CD4-positive, alpha-beta T cell treated with Interleukin-10 for 1 hour (primary cell): ENCODE results near the gene PABPN1.
A peak's percentile ranks its signal among the peaks of the same experiment; 100 is the strongest.

Experiments used
- DNase-seq: peaks from one replicate; pipeline ENCODE4 v3.0.0-alpha.2; 2020

The PABPN1 gene

DNA sequence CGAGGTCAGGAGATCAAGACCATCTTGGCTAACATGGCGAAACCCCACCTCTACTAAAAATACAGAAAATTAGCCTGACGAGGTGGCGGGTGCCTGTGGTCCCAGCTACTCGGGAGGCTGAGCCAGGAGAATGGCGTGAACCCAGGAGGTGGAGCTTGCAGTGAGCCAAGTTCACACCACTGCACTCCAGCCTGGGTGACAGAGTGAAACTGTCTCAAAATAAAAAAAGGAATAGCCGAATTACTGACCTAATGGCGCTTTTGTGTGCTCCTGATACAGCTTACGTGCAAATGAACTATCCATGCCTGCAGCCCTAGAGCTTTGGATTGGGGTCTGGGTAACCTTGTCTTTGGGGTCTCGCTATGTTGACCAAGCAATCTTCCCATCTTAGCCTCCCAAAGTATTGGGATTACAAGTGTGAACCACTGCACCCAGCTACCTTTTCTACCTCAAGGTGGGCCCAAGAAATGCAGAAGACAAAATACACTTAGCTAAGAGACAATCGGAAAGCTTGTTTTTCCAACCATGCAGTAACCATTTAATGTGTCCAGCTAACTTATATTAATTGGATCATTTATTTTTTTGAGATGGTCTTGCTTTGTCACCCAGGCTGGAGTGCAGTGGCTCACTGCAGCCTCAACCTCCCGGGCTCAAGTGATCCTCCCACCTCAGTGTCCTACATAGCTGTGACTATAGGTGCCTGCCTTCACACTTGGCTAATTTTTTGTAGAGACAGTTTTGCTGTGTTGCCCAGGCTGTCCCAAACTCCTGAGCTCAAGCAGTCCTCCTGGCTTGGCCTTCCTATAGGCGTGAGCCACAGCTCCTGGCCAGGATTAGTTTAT is 5.5 kb downstream of the PABPN1 start:
- DNase-seq, result no peak

DNA sequence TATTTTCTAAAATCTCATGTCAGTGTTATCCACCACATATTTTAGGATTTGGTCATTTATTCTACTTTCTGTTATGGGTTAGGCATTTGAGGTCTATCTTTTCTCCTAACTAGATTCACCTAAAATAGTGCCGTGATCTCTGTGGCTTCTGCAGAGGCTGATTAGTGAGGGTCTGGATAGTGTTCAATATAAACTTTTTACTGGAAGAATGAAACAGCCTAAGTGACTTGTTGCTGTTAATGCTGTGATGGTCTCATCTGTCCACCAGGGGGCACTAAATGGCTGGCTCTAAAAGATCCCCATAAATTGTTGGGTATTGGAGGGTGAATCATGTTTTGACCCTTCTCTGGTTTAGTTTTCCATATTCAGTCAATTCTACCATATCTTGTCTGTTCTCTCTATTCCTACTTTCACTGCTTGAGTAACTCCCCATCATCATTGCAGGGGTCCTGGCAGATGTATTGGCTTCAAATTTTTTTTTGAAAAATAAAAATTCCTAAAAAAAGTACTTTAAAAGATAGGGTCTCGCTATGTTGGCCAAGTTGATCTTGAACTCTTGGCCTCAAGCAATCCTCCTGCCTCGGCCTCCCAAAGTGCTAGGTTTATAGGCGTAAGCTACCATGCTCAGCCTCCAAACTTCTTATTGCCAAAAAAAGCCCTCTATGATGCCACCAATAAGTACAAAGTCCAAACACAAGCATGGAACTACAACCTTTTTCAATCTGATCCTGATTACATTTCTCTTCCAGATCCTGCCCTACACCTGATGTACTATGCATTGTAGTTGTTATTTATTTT is 6.9 kb downstream of the PABPN1 start:
- DNase-seq, result peak; percentile 77

DNA sequence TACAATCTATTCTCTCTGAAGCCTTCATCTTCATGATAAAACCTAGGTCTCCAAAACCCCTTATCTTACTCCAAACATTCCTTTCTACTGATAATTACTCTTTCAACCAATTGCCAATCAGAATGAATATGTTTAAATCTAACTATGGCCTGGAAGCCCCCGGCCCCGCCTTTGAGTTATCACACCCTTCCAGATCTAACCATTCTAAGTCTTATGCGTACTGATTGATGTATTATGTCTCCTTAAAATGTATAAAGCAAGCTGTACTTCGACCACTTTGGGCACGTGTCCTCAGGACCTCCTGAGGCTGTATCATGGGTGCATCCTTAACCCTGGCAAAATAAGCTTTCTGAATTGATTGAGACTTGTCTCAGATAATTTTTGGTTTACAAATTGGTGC is 14.4 kb downstream of the PABPN1 start:
- DNase-seq, result no peak

DNA sequence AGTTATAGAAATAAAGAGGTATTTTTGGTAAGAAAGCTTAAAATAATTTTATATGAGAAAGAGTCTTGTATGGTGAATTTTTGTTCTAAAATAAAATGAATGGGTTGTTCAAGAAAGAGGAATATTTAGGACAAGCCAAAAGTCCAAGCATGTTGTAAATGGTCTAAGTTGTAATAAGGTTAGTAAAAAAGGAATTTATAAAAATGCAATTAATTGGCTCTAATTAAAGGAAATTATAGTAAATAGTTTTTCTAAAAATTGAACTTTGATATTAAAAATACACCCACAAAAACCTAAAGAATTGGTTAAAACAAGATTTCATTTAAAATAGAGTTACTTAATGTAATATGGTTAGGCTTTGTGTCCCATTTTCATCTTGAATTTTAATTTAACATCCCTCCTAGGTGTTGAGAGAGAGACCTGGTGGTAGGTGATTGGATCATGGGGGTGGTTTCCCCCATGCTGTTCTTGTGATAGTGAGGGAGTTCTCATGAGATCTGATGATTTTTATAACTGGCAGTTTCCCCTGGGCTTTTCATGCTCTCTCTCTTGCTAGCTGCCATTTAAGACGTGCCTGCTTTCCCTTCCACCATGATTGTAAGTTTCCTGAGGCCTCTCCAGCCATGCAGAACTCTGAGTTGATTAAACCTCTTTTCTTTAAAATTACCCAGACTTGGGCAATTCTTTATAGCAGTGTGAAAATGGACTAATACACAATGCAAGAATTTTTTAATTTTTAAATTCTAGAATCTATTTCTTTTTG is 18.4 kb downstream of the PABPN1 start:
- DNase-seq, result no peak

DNA sequence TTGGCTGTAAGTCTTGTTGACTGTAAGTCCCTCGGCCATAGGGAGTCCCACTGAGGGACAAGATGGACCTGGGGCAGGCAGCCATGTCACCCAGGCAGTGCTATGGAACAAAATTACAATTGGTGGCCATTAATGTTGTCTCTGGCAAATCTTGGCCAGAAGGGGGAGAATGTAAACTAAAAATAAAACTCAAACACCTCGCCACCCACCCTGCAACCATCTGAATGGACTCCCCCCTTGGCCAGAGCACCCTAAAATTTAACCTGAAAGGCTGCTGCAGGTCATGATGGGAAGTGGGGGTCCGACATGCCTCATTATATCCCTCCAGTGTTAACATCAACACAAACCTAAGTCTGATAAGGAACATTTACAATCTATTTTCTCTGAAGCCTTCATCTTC is 23.2 kb downstream of the PABPN1 start:
- DNase-seq, result no peak

DNA sequence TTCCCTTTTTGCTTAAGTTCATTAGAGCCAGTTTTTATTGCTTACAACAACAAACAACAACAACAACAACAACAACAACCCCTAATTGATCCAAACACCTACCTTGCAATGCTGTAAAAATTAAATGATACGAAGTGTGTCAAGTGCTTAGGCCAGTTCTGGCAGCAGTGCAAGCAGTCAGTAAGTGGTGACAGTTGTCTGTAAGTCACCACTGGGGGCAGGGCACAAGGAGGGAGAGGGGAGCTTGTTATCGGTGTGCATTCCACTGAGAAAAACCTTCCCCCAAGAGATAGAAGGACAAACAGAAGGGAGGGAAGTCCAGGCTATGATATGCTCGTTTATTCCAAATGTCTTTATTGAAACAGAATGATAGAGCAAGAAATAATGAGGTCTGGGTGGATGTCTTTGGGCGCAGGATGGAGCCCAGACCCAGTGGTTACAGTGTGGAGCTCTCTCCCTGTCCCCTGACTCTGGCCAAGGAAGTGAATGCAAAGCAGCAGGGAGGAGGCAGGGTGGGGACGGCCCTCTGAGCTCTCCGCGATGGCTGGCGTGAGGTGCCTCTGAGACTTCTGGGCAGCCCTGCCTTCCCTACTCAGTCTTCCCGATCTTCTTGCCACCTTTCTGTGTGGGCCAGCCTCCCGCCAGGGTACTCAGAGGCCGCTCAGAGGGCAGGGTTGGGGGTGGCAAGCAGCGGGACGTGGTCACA is 24.9 kb downstream of the PABPN1 start:
- no peak for DNase-seq

DNA sequence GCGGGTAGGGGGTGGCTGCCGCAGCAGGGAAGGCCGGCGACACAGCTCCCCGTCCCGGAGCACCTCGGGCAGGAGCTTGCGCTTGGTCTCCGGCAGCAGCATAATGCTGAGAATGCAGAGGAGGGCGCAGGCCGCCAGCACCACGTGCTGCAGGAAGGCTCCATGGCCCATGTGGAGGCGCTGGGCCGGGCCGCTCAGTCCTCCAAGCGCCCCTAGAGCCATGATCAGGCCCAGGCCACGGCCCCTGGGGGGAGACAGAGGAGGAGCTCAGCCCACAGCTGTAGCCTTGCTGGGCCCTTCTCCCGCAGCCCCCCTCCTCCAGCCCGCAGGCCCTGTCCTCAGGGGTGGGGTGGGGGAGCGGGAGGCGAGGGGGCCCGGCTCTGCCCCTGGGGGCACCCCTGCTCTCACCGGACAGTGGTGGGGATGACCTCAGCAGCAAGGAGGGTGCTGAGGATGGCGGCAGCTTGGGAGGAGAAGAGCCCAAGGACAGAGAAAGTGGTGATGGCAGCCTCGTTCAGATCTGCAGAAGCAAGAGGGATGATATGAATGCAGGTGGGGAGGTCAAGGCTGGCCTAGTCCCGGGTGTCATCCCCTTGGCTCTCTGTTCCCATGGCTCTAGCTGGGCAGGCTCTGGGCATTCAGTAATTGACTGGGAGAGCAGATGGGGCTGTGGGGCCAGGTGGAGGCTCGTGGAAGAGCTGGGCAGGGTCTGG is 25.6 kb downstream of the PABPN1 start:
- no peak for DNase-seq

DNA sequence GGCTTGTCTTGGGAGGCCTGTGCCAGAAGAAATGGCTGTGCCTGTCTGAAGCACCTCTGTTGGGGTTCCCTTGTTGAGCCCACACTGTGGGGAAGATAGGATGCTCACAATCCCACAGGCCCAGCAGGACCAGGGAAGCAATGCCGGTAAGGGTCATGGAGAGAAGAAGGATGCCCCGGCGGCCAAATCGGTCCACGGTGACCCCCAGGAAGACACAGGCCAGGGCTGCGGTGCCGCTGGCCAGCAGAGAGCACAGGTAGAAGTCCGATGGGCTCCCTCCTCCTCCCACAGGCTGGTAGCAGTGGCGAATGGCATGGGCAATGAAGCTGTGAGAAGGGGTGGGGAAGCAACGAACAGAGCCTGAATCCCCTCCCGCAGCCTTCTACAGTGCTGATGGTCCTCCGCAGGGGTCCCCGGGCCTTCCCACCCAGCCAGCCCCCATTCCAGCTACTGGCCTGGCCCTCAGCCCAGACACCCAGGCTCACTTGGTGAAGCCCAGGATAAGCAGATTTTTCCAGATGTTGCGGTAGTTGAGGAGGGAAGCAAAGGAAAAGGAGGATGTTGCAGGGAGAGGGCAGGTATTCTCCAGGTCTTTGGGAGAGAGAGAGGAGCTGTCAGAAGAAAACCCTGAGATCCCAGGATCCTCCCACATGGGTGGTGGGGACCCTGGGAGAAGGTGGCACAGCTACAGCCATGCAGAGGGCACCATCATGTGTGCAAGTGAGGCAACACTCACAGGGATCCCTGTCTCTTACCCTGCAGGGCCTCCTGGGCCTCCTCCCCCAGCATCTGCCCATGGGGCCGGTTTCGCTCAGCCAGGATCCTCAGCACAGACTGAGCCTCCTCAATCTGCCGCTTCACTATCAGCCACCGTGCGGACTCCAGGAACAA is 26.4 kb downstream of the PABPN1 start:
- no peak for DNase-seq

DNA sequence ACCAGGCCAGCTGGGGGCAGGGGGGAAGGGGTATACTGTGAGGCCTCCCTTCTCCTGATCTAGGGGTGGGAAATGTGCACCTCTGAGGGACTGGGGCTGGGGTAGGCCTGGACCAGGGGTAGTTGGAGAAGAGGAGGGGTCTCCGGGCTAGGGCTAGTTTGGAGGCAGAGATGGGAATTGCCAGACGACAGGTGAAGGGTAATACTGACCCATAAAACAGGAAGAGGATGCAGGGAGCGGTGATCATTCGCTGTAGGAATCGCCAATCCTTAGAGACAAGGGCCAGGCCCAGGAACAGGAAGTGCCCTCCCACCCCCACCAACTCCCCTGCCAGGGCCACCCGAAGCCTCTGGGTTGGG is 27.0 kb downstream of the PABPN1 start:
- no peak for DNase-seq

DNA sequence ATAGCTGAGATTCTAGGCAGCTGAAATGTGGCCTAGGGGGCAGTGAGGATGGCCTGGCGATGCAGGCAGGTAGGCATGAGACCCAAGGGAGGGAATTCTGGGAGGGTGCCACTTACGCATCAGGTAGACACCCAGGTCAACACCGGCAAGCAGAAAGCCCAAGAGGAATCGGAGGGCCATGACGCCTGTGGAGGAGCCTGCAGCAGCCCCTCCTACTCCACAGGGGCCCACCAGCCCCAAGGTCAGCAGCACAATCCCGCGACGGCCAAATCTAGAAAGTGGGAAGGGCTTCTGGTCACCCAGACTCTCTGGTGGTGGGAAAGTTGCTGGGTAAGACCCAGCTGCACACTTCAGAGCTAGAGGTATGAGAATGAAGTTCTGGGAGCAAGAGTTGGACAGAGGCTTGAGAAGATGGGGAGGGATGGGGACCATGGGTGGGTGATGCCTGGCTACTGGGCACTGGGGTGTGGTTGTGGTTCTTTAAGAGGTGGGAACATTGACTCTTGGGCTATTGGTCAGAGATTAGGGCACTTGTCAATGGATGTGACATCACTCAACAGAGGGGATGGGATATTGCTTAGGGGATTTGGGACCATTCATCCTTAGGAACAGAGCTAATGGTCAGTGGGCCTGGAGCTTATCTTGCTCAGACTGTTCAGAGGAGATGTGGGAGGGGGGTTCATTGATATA is 28.0 kb downstream of the PABPN1 start:
- no peak for DNase-seq

DNA sequence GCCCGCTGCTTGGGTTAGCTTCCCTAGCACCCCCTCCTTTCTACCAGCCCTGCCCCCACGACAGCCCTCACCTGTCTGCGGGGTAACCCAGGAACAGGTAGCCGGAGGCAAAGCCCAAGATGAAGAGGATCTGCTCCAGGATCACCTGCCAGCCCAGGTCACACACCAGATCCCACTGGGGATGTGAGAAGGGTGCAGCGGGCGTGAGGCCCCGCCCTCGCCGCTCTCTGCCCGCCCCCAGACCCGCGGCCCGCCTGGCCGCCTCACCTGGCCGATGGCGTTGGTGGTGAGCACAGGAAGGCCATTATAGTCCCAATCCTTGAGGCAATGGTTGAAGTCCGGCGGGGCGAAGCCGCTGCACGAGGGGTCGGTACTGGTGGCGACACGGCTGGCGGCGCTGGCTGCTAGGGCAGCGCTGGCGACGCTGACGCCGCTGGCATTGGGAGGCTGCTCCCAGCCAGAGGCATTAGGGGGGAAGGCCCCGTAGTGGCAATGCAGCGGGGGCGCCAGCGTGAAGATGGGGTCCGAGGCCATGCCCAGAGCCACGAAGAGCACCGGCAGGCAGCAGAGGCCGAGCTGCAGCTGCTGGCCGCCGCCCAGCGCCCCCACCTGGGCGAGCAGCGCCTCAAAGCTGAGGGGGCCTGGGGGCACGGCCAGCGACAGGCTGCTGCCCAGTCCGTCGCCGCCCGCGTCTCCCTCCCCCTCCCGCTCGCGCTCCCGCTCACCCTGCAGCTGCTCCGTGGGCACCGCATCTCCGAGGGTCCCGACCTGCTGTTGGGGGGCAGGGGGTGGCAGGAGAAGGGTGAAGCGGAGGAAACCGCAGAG is 30.6 kb downstream of the PABPN1 start:
- no peak for DNase-seq

DNA sequence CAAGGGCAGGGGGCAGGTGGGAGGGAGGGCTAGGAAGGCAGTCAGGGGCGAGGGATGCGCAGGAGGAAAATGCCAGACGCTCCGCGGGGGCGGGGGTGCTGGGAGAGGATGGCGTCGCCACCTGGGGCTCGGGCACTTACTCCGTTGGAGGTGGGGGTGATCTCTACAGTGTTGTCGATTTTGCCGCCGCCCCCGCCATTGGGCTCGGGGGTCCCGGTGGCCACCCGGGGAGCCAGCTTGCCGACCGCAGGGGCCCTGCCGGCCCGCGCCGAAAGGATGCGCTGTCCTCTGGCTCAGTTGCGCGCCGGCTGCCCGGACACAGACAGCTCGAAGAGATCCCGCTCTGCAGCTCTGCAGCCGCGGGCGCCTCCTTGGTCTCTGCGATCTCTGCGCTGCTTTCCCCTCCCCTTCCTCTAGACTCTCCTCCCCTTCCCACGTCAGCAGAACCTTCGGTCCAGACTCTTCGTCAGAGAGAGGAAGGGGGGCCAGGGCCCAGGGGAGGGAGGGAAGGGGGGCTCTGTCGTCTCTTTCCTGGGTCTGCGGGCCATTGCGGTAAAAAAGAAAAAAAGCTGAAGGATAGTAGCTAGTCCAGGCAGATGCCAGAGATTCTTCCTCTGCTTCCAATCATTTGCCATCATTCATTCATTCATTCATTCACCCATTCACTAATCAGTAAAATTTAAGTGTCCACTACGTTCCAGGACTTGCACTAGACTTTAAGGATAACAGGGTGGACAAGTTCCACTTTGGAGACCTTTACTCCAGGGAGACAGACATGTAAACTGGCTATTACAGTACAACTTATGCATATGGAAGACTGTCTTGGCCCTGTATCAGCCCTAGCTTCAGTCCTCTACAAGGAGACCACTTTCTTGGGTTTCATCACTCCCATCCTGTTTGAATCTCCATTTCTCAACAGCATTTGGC is 31.5 kb downstream of the PABPN1 start, which contains the start of gene SLC22A17:
Gene SLC22A17 (minus strand): TSS at position 382 of the 927 bp plus-strand sequence.
- DNase-seq, result peak; percentile 64

DNA sequence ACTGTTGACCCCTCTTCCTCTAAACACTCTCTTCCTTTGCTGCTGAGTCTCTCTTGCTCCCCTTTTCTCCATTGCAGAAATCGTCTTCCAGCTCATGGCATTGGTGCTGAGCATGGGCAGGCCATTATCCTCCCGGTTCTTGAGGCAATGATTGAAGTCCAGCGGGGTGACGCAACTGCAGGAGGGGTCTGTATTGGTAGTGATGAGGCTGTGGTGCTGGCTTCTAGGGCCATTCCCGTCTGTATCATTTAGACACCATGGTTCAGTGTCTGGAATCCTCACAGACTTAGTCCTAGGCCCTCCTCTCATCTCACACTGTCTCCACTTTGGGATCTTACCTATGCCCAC is 32.1 kb downstream of the PABPN1 start:
- no peak for DNase-seq

DNA sequence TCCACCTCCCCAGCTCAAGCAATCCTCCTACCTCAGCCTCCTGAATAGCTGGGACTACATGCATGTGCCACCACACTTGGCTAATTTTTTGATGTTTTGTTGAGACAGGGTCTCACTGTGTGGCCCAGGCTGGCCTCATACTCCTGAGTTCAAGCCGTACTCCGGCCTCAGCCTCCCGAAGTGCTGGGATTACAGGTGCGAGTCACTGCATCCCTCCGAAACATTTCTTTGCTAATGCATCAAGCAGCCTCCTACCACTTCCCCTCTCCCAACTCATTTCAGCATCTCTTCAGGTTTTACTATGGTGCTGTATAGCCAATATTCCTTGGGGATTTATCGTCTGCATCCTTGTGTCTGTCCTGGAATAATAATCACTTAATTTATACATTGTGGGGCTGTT is 33.7 kb downstream of the PABPN1 start:
- no peak for DNase-seq

DNA sequence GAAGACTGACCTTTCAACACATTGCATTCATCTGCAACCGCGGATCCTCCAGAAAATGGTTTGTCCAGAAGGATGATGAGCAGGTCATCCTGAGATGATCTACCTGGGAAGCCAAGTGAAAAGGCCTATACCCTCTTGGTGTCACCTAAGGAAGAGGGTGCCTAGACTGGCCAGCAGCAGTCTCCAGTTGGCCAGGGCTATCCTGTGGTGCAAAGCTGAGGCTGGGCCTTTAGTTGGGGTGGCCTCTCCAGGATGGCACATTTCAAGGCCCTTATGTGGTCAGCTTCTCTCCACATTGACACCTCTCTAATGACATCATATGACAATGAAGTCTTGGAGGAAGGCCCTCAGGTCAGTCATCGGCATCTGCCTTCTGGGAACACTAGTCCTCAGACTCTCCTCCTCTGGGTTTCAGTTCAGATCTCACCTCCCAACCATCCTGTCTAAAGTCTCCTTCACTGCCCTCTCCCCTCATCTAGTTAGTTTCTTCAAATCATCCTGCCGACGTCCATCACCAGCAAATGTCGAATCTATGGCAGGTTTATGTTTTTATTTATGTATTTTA is 34.7 kb downstream of the PABPN1 start:
- DNase-seq, result no peak

DNA sequence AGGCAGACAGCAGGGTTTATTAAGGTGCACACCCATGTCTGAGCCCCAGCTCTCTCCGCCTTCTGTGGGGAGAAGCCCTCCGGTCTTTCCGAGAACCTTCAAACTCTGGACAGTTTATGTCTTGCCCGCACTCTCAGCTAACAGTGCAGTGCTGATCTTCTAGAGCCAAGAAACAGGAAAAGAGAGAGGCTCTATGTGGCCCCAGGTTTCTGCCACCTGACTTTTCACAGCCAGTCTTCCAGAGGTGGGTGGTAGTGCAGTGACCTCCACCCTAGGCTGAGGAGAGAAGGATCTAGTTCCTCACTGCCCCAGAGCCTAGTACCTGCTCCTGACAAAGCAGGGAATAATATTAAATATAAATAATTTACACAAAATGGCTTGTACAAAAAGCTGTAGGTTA is 35.4 kb downstream of the PABPN1 start:
- DNase-seq, result no peak

DNA sequence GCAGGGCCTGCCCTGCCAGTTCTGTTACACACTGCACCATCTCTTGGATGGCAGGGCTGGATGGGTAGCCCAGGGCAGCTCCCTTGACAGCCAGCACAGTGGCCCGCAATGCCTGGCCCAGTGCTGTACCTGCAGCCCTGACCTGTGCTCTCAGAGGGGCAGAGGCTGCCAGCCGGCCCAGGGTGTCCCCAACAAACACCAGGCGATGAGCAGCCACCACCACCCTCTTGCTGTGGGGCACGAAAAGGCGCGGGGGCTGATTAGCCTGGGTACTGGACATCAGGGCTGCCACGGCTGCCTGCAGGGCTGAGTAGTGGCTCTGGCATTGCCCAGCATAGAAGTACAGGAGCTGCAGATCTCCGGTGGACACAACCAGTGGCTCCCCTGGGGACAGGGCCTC is 36.0 kb downstream of the PABPN1 start:
- DNase-seq, result no peak

DNA sequence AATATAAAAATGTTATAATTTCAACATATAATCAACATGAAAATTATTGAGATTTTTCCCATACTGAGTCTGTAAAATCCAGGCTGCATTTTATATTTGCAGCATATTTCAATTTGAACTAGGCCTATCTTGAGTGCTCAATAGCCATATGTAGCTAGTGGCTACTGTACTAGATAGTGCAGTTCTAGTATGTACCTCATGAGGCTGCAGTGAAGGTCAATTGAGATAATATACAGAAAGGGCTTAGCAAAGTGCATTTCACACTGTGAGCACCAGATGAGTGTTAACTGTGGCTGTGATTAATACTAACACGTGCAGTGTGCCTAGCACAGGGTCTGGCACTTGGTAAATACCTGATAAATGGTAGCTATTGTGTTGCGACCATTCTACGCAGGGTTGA is 36.8 kb downstream of the PABPN1 start:
- no peak for DNase-seq
